ENCODE results near the gene C12orf43. TPM values are rescaled to one million over a fixed set of nuclear protein-coding genes. Genes with fewer than 3 reads are reported as not detected.
A peak's percentile ranks its signal among the peaks of the same experiment; 100 is the strongest.
"Not testable (repeated sequence)": the region's sequence is repeated elsewhere in the genome, so short reads cannot be mapped to it uniquely, and the experiment has no call there.

The C12orf43 gene
- total RNA-seq (2014; rRNA removed; shearing (Covaris generic); ENCODE audit: low replicate concordance), result 29.0 and 34.3 TPM in 2 replicates

DNA sequence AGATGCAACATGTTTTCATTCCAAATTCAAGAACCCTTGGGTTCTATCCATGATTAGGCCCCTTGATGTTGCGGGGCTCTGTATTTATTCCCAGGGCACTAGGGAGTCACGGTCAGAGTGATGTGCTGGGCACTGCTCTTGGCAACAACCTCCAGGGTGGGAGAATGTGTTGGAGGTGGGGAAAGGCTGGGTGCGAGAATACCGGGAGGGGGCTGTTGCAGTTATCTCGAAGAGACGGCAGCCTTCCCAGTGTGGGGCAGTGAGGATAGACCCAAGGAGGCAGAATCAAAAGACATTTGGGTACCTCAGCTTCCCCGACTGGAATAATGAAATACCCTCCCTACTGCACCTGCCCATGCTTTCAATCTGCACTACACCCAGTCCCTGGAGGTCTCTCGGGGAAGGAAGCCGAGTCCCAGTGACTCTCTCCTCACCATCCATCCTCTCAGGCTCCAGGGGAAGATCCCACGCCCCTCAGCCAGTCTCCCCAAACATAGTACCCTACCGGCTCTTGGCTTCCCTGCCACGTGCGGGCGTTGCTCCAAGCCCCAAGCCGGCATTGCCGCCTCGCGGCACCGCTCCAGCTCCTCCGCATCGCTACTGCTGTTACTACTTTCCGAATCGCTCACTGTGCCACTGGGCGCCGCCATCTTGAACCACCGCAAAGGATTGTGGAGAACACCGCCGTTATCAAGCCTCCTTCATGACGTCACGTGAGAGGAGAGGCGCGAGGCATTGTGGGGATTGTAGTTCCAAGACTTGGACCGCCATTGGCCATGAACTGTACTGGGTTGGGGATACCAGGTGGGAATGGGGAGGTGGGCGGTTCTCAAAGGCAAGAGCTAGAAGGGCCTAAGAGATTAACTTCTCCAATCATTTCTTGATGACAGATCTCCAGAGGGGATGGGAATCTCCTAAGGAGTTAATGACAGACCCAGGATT, at the start of gene C12orf43:
Gene C12orf43 (minus strand): TSS at position 663 of the 942 bp plus-strand sequence. CDS start 13 bp downstream, at position 650.
- in situ Hi-C loops (cut with HindIII; ENCODE audit: low pct_unique_long_range_greater_than_20kb, low sequenced_read_pairs), result no loop called here
- peak; percentile 80 for DNase-seq (ENCODE audit: low read depth)

- in situ Hi-C loops (cut with HindIII; ENCODE audit: low pct_unique_long_range_greater_than_20kb, low sequenced_read_pairs), result no loop called here
- no peak for DNase-seq (ENCODE audit: low read depth)
Observed at GRCh38 chr12:121065345-121065744, 49.1 kb upstream of the C12orf43 start.

DNA sequence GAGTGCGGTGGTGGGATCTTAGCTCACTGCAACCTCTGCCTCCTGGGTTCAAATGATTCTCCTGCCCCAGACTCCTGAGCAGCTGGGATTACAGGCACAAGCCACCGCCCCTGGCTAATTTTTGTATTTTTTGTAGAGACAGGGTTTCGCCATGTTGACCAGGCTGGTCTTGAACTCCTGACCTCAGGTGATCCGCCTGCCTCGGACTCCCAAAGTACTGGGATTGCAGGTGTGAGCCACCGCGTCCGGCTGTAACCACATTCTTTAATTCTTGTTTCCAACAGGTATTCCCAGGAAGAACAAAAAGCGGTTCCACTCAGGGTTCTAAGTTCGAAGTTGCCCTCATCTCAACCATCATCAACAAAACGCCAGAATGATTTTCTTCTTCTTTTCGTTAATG, 48.3 kb upstream of the C12orf43 start:
- DNase-seq (ENCODE audit: low read depth); in situ Hi-C loops (cut with HindIII; ENCODE audit: low pct_unique_long_range_greater_than_20kb, low sequenced_read_pairs): not testable (repeated sequence)

DNA sequence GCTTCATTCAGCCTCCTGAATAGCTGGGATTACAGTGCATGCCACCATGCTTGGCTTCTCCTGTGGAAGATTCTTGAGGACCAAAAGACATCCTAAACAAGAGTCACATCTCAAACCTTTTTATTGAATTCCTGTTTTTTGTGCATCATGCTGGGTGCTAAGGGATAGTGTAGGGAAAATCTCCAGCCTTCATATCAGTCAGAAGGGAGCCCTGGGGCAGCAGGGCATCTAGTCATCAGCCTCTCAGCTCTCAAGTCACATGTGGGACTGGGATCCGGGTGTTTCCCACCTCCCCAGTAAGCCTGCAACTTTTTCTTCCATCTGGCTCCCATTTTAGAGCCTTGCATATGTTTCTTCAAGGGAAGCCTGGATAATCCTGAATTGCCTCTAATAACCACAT, 47.8 kb upstream of the C12orf43 start:
- no peak for DNase-seq (ENCODE audit: low read depth)
- in situ Hi-C loops (cut with HindIII; ENCODE audit: low pct_unique_long_range_greater_than_20kb, low sequenced_read_pairs), result no loop called here

DNA sequence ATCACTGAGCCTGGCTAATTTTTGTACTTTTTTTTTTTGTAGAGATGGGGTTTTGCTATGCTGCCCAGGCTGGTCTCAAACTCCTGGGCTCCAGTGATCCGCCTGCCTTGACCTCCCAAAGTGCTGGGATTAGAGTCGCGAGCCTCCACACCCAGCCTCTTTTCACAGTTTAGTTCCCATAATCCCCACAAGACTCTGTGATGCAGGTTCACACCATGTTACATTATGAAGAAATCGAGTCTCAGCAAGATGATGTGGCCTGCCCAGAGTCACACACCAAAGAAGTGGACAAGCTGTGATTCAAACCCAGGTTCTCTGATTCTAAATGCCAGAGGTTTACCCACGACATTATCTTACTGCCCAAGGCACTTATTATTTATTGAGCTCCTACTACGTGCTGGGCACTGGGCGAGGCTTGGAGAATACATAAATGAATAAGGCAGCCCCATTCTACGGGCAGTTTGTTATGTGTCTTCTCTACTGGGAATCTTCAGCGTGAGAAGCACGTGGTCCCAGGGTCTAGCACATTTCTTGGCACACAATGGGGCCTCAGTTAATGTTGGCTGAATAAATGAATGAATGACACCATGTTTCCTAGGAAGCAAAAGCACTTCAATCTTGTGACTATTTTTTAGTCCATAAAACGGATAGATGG, 46.2 kb upstream of the C12orf43 start:
- no peak for DNase-seq (ENCODE audit: low read depth)
- in situ Hi-C loops (cut with HindIII; ENCODE audit: low pct_unique_long_range_greater_than_20kb, low sequenced_read_pairs), result no loop called here

- in situ Hi-C loops (cut with HindIII; ENCODE audit: low pct_unique_long_range_greater_than_20kb, low sequenced_read_pairs), result no loop called here
Observed at GRCh38 chr12:121061831-121062230, 45.5 kb upstream of the C12orf43 start.

GRCh38 chr12:121060149-121061001, 44.1 kb upstream of the C12orf43 start:
- DNase-seq (ENCODE audit: low read depth), result peak; percentile 52
- in situ Hi-C loops (cut with HindIII; ENCODE audit: low pct_unique_long_range_greater_than_20kb, low sequenced_read_pairs), result no loop called here

More at GRCh38 chr12:121061831-121062230, 45.5 kb upstream of the C12orf43 start:
- no peak for DNase-seq (ENCODE audit: low read depth)

GRCh38 chr12:121059031-121059898, 43.0 kb upstream of the C12orf43 start:
- DNase-seq (ENCODE audit: low read depth), result peak; percentile 23
- in situ Hi-C loops (cut with HindIII; ENCODE audit: low pct_unique_long_range_greater_than_20kb, low sequenced_read_pairs), result no loop called here

GRCh38 chr12:121057794-121058193, 41.5 kb upstream of the C12orf43 start:
- in situ Hi-C loops (cut with HindIII; ENCODE audit: low pct_unique_long_range_greater_than_20kb, low sequenced_read_pairs), result no loop called here
- no peak for DNase-seq (ENCODE audit: low read depth)

- in situ Hi-C loops (cut with HindIII; ENCODE audit: low pct_unique_long_range_greater_than_20kb, low sequenced_read_pairs), result no loop called here
- DNase-seq (ENCODE audit: low read depth), result no peak
Observed at GRCh38 chr12:121053706-121054105, 37.4 kb upstream of the C12orf43 start.

DNA sequence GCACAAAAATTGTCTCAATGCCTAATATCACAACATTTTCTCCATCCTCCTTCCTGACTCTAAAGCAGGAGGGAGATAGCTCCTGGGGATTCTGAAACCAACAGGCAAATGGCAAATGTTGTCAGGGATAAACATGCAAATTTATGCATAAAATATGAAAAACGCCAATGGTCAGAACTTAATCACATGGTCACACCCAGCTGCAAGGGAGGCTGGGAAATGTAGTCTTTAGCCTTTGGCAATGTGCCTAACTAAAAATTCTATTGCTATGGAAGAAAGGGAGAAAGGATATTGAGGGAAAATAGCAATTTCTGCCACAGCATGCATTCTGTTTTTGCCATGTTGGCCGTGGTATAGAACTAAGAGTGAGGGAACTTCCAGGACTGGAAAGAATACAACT, 34.4 kb upstream of the C12orf43 start:
- peak; percentile 39 for DNase-seq (ENCODE audit: low read depth)

GRCh38 chr12:121048442-121048841, 32.2 kb upstream of the C12orf43 start:
- DNase-seq (ENCODE audit: low read depth), result no peak
- in situ Hi-C loops (cut with HindIII; ENCODE audit: low pct_unique_long_range_greater_than_20kb, low sequenced_read_pairs), result no loop called here

More for the DNA sequence above, 34.4 kb upstream of the C12orf43 start:
- in situ Hi-C loops (cut with HindIII; ENCODE audit: low pct_unique_long_range_greater_than_20kb, low sequenced_read_pairs), result no loop called here

GRCh38 chr12:121047400-121047799, 31.1 kb upstream of the C12orf43 start:
- in situ Hi-C loops (cut with HindIII; ENCODE audit: low pct_unique_long_range_greater_than_20kb, low sequenced_read_pairs), result not testable (repeated sequence)

DNA sequence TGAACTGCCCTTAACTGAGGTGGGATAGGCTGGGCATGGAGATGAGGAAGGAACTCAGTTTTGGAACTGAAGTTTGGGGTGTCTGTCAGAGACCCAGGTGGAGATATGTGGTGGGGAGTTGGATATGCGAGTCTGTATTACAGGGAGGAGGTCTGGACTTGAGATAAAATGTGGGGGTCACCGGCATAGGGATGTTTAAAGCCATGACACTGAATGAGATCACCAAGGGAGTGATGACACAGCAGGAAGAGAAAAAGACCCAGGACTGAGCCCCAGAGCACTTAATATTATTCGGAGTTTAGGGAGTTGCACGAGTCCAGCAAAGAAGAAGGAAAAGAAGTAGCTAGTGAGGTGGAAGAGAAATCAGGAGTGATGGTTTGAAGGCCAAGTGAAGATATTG, 26.8 kb upstream of the C12orf43 start:
- DNase-seq (ENCODE audit: low read depth), result no peak
- in situ Hi-C loops (cut with HindIII; ENCODE audit: low pct_unique_long_range_greater_than_20kb, low sequenced_read_pairs), result no loop called here

More at GRCh38 chr12:121047400-121047799, 31.1 kb upstream of the C12orf43 start:
- DNase-seq (ENCODE audit: low read depth), result not testable (repeated sequence)

DNA sequence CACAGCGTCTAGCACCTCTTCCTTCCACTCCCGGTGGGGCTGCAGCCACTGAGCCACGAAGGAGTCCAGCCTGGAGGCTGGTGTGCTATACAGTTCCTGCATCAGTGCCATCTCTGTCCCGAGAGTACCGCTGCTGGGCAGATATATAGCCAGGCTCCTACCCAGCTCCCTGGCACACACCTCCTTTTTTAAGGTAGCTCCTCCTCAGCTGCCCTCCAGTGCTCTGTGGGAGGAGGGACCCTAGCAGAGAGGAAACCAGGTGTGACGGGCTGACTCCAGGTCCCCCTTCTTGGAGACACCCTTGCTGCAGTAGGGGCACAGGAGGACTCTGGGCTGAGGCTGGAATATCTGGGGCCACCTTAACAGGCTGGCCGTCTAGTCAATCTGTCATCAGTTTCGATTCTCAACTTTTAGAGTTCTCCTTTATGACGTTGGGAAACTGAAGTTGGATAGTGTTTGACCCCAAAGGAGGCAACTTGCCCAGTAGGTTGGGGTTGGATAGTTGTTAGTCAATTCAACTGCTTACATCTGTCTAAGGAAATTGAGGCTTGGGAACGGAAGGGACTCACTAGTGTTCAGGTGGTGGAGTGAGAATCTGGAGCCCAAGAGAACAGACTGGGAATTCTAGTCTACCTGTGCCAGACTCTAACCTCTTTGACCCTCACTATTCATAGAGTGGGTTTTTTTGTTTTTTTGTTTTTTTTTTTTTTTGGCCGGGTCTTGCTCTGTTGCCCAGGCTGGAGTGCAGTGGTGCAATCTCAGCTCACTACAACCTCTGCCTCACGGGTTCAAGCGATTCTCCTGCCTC, 22.8 kb upstream of the C12orf43 start, which contains the start of gene OASL:
Gene OASL (minus strand): TSS at position 386 of the 808 bp plus-strand sequence. CDS start 275 bp downstream, at position 111.
- in situ Hi-C loops (cut with HindIII; ENCODE audit: low pct_unique_long_range_greater_than_20kb, low sequenced_read_pairs), result no loop called here
- DNase-seq (ENCODE audit: low read depth), result peak; percentile 68

GRCh38 chr12:121036810-121037326, 20.6 kb upstream of the C12orf43 start:
- in situ Hi-C loops (cut with HindIII; ENCODE audit: low pct_unique_long_range_greater_than_20kb, low sequenced_read_pairs), result no loop called here
- peak; percentile 21 for DNase-seq (ENCODE audit: low read depth)

Measured in Caki2 (cell line).